ENCODE data around the gene EEF1G.

EEF1G gene

DNA sequence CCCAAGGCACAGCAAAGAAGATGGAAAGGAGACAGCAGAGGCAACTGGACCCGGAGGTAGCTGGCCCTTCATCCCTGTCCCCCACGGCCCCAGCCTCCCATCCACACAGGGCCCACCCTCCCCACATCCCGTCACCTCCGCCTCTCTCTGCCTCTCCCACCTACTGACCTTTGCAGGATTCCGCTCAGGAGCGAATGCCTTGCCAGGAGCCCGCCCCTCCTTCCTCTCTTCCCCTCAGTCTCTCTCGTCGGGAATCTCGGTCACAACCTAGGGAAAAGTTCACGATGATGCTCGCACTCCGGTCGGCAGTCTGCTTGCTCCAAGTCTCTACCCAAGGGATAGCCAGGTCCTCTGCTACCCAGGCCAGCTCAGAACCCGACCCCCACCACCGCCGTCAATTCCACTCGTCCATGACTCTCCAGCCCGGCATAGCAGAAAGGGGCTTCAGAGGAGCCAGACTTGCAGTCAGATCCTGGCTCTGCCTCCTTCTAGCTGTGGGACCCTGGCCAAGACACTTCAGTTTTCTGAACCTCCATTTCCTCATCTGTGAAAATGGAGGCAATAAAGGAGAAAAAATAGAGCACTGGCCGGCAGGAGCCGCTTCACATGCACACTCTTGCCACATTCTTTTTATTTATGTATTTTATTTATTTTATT, 37.3 kb downstream of the EEF1G start:
- in situ Hi-C loops (cut with HindIII; ENCODE audit: low sequenced_read_pairs): no loop called here
- TF ChIP-seq, protein P1, sequence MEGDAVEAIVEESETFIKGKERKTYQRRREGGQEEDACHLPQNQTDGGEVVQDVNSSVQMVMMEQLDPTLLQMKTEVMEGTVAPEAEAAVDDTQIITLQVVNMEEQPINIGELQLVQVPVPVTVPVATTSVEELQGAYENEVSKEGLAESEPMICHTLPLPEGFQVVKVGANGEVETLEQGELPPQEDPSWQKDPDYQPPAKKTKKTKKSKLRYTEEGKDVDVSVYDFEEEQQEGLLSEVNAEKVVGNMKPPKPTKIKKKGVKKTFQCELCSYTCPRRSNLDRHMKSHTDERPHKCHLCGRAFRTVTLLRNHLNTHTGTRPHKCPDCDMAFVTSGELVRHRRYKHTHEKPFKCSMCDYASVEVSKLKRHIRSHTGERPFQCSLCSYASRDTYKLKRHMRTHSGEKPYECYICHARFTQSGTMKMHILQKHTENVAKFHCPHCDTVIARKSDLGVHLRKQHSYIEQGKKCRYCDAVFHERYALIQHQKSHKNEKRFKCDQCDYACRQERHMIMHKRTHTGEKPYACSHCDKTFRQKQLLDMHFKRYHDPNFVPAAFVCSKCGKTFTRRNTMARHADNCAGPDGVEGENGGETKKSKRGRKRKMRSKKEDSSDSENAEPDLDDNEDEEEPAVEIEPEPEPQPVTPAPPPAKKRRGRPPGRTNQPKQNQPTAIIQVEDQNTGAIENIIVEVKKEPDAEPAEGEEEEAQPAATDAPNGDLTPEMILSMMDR (IDR thresholded peaks at IDR 0.05; ENCODE audit: low read depth, low read length, missing control alignments): no peak
- no peak overlapping the region for H3K4me3 ChIP-seq (ENCODE audit: low read depth, low read length)
- no peak for DNase-seq (ENCODE audit: low read depth)

DNA sequence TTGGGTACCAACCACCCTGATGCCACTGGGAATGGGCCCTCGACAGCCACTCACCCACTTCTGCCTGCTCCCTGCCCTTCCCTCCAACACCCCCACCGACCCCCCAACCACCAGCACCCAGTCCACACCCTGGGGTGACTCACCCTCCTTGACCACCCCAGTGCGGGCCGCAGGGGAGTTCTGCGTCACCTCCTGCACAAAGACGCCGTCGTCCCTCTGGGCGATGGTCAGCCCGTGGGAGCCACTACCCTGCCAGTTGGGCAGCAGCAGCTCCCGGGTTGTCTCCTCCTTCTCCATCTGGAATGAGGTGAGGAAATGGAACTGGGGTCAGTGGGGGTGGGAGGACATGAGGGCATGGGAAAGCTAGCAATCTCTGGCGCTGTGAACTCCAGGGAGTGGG, 37.9 kb downstream of the EEF1G start:
- TF ChIP-seq, protein P1 (IDR thresholded peaks at IDR 0.05; ENCODE audit: low read depth, low read length, missing control alignments): no peak
- no peak overlapping the region for H3K4me3 ChIP-seq (ENCODE audit: low read depth, low read length)
- DNase-seq (ENCODE audit: low read depth): no peak
- in situ Hi-C loops (cut with HindIII; ENCODE audit: low sequenced_read_pairs): no loop called here

- H3K4me3 ChIP-seq (ENCODE audit: low read depth, low read length): no peak overlapping the region
- in situ Hi-C loops (cut with HindIII; ENCODE audit: low sequenced_read_pairs): no loop called here
- DNase-seq (ENCODE audit: low read depth): no peak
- TF ChIP-seq, protein P1 (IDR thresholded peaks at IDR 0.05; ENCODE audit: low read depth, low read length, missing control alignments): no peak
Measured at GRCh38 chr11:62534779-62535545, 38.7 kb downstream of the EEF1G start.

GRCh38 chr11:62532096-62532495, 41.6 kb downstream of the EEF1G start:
- TF ChIP-seq, protein P1 (IDR thresholded peaks at IDR 0.05; ENCODE audit: low read depth, low read length, missing control alignments): no peak
- in situ Hi-C loops (cut with HindIII; ENCODE audit: low sequenced_read_pairs): no loop called here
- H3K4me3 ChIP-seq (ENCODE audit: low read depth, low read length): no peak overlapping the region
- no peak for DNase-seq (ENCODE audit: low read depth)

DNA sequence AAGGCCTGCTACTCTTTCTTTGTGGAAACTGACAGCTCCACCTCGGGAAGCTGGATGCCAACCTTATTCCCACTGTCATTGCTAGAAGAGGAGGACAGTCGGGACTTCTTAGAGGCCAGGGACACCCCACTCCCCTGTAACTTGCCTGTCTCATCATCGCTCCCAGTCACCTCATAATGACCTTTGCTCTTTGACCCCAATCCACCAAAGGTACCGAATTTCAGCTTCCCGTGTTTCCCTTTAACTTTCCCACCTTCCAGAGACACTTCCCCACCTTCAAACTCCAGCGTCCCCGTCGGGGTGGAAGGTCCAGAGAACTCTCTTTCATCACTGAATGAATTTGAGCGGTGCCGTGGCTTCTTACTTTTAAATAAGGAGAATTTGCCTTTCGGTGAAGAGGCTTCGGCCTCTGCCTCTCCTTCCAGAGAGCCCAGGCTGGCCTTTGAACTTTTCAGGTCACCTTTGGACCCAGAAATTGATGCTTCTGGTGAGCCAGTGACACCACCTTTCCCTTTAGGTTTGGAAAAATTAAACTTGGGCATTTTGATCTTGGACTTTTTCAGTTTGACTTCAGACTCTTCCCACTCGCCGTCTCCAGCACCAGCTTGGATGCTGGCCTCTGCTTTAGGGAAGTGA, 56.8 kb downstream of the EEF1G start:
- in situ Hi-C loops (cut with HindIII; ENCODE audit: low sequenced_read_pairs): no loop called here
- no peak for DNase-seq (ENCODE audit: low read depth)
- TF ChIP-seq, protein P1 (IDR thresholded peaks at IDR 0.05; ENCODE audit: low read depth, low read length, missing control alignments): no peak
- H3K4me3 ChIP-seq (ENCODE audit: low read depth, low read length): no peak overlapping the region

GRCh38 chr11:62514151-62514550, 59.5 kb downstream of the EEF1G start:
- TF ChIP-seq, protein P1 (IDR thresholded peaks at IDR 0.05; ENCODE audit: low read depth, low read length, missing control alignments): no peak
- H3K4me3 ChIP-seq (ENCODE audit: low read depth, low read length): no peak overlapping the region
- in situ Hi-C loops (cut with HindIII; ENCODE audit: low sequenced_read_pairs): no loop called here
- no peak for DNase-seq (ENCODE audit: low read depth)
